Gastrocnemius medialis (tissue), 4 donors: ENCODE data around the gene PRODH. TPM values are rescaled to one million over a fixed set of nuclear protein-coding genes. Genes with fewer than 3 reads are reported as not detected.
"Not testable (repeated sequence)": the region's sequence is repeated elsewhere in the genome, so short reads cannot be mapped to it uniquely, and the experiment has no call there.

Source experiments
- ATAC-seq, 2 donors: fragments of 150-250 bp; one replicate each; pipeline ENCODE4 v1.9.1; 2016
- DNase-seq, 2 donors: peaks; one replicate each; pipeline ENCODE4 v3.0.0-alpha.2; 2019
- H3K27ac ChIP-seq, 4 donors: fragments of 200-600 bp; sonication (generic); 1 replicate in 1 of 4; 2 replicates in 3 of 4; pipeline ENCODE4 v1.5.1; 2016 to 2018; ENCODE audit warnings: mild to moderate bottlenecking in 2 of 4, moderate library complexity in 1 of 4
- H3K27me3 ChIP-seq, 3 donors: fragments of 200-600 bp; sonication (generic) in 2 of 3; 1 replicate in 1 of 3; 2 replicates in 2 of 3; pipeline versions ENCODE4 v1.5.1 to v1.6.0; 2016 to 2019; ENCODE audit warnings: mild to moderate bottlenecking in 1 of 3, moderate library complexity in 1 of 3
- H3K36me3 ChIP-seq, 2 donors: fragments of 200-600 bp; sonication (generic) in 1 of 2; one replicate each; pipeline ENCODE4 v1.5.1; 2017 to 2018
- H3K4me1 ChIP-seq, 2 donors: fragments of 200-600 bp; sonication (generic) in 1 of 2; one replicate each; pipeline ENCODE4 v1.5.1; 2016 to 2017; ENCODE audit warnings: mild to moderate bottlenecking in 2 of 2
- H3K4me3 ChIP-seq, 4 donors: fragments of 200-600 bp; sonication (generic) in 3 of 4; 1 replicate in 1 of 4; 2 replicates in 3 of 4; pipeline ENCODE4 v1.5.1; 2016 to 2019; ENCODE audit warnings: mild to moderate bottlenecking in 2 of 4
- H3K9me3 ChIP-seq, 3 donors: fragments of 200-600 bp; sonication (generic) in 2 of 3; 1 replicate in 1 of 3; 2 replicates in 2 of 3; pipeline ENCODE4 v1.5.1; 2016 to 2019
- CTCF ChIP-seq, 5 experiments: fragments of 450-650 bp in 3 of 5; fragments of 200-600 bp in 2 of 5; sonication (generic) in 2 of 5; IDR thresholded peaks in 4 of 5; conservative IDR thresholded peaks in 1 of 5; 1 replicate in 4 of 5; 2 replicates in 1 of 5; pipeline ENCODE4 v1.5.1; 2016 to 2019; ENCODE audit warnings: antibody characterized with exemption in 5 of 5, mild to moderate bottlenecking in 3 of 5, moderate library complexity in 3 of 5
- POLR2A ChIP-seq, 2 donors: fragments of 450-650 bp; IDR thresholded peaks; one replicate each; pipeline ENCODE4 v1.6.1; 2017; ENCODE audit warnings: antibody characterized with exemption in 2 of 2, mild to moderate bottlenecking in 2 of 2, moderate library complexity in 2 of 2
- in situ Hi-C, 4 donors: fragments of 200-750 bp; cut with MboI; loops; one replicate each; pipeline versions ENCODE4 v1.15.0 to v1.8.0; 2017; ENCODE audit warnings: low sequenced_read_pairs in 4 of 4
- intact Hi-C: fragments of 100-400 bp; cut with DNase I; formaldehyde crosslinking; loops from one replicate; pipeline ENCODE4 v1.15.1; 2023; ENCODE audit warnings: low total_unique reads
- total RNA-seq, 4 donors: library from RNA; depleted of rRNA; stranded (reverse); fragments of >200 nt; gene quantifications; one replicate each; pipeline versions ENCODE4 v1.1.0 to v1.2.3, GENCODE V29; 2016

PRODH gene
- total RNA-seq, 4 donors from 2014 or later: 7.1 to 74.9 (median 14.4) TPM

- DNase-seq (no peak), ATAC-seq (no peak)
- H3K27me3 ChIP-seq: no peaks in the 10 kb centered on the region
- no peaks in the 10 kb centered on the region for H3K4me1 ChIP-seq
- no peak overlapping the region for H3K27ac ChIP-seq
- no peak overlapping the region for H3K4me3 ChIP-seq
- in situ Hi-C loops: loop anchor here in 2 of 4 donors (25.0 kb wide), 1 partner anchor 685 kb away; no protein-coding TSS in a partner anchor
- intact Hi-C loops: no loop called here
- H3K9me3 ChIP-seq: no peaks in the 10 kb centered on the region
- H3K36me3 ChIP-seq: no peaks in the 10 kb centered on the region
- no peak for TF ChIP-seq POLR2A (IDR thresholded peaks at IDR 0.05)
- TF ChIP-seq CTCF (IDR thresholded peaks at IDR 0.05 in 4 of 5, conservative IDR thresholded peaks at IDR 0.05 in 1 of 5): no peak
Measured at GRCh38 chr22:18952022-18952421, 15.9 kb upstream of the PRODH start.

- TF ChIP-seq POLR2A (IDR thresholded peaks at IDR 0.05) (no peak), CTCF (IDR thresholded peaks at IDR 0.05 in 4 of 5, conservative IDR thresholded peaks at IDR 0.05 in 1 of 5) (no peak)
- H3K4me1 ChIP-seq: no peaks in the 10 kb centered on the region
- ATAC-seq: no peak
- H3K27ac ChIP-seq: no peak overlapping the region
- in situ Hi-C loops: loop anchor here in 2 of 4 donors (25.0 kb wide), 1 partner anchor 687 kb away; no protein-coding TSS in a partner anchor
- H3K36me3 ChIP-seq: no peaks in the 10 kb centered on the region
- DNase-seq: no peak
- H3K4me3 ChIP-seq: no peak overlapping the region
- no peaks in the 10 kb centered on the region for H3K27me3 ChIP-seq
- no peaks in the 10 kb centered on the region for H3K9me3 ChIP-seq
- intact Hi-C loops: no loop called here
Measured at GRCh38 chr22:18950141-18950540, 14.0 kb upstream of the PRODH start.

GRCh38 chr22:18947905-18948304, 11.8 kb upstream of the PRODH start:
- DNase-seq (peak in 1 of 2 donors; percentile 6), ATAC-seq (no peak)
- intact Hi-C loops (no loop called here), in situ Hi-C loops (no loop called here)
- no peak overlapping the region for H3K27ac ChIP-seq
- no peaks in the 10 kb centered on the region for H3K27me3 ChIP-seq
- no peaks in the 10 kb centered on the region for H3K4me1 ChIP-seq
- H3K36me3 ChIP-seq: no peaks in the 10 kb centered on the region
- H3K4me3 ChIP-seq: no peak overlapping the region
- TF ChIP-seq CTCF (IDR thresholded peaks at IDR 0.05 in 4 of 5, conservative IDR thresholded peaks at IDR 0.05 in 1 of 5) (no peak), POLR2A (IDR thresholded peaks at IDR 0.05) (no peak)
- no peaks in the 10 kb centered on the region for H3K9me3 ChIP-seq

- H3K27me3 ChIP-seq, ATAC-seq, H3K4me3 ChIP-seq, in situ Hi-C loops, DNase-seq, H3K27ac ChIP-seq, H3K9me3 ChIP-seq, H3K4me1 ChIP-seq, H3K36me3 ChIP-seq, intact Hi-C loops: not testable (repeated sequence)
Measured at GRCh38 chr22:18947105-18947504, 11.0 kb upstream of the PRODH start.

GRCh38 chr22:18938691-18939090, 2.6 kb upstream of the PRODH start:
- H3K36me3 ChIP-seq, H3K4me1 ChIP-seq, H3K4me3 ChIP-seq, H3K9me3 ChIP-seq, DNase-seq, intact Hi-C loops, H3K27me3 ChIP-seq, ATAC-seq, H3K27ac ChIP-seq, in situ Hi-C loops: not testable (repeated sequence)

- H3K27me3 ChIP-seq, H3K36me3 ChIP-seq, H3K4me3 ChIP-seq, DNase-seq, intact Hi-C loops, H3K4me1 ChIP-seq, in situ Hi-C loops, H3K9me3 ChIP-seq, H3K27ac ChIP-seq: not testable (repeated sequence)
- ATAC-seq: peak in 1 of 2 donors; percentile 15
Measured at GRCh38 chr22:18934688-18935087, 1.4 kb downstream of the PRODH start.
